IPS-15b (cell line): Measurements from ENCODE around the gene GZMM.

Experiments used
- H3K27me3 ChIP-seq: one replicate; pipeline ENCODE4 v1.6.1; 2013; ENCODE audit warnings: low read length; ENCODE audit not compliant: control insufficient read depth, insufficient read depth
- H3K36me3 ChIP-seq: one replicate; pipeline ENCODE4 v1.6.1; 2013; ENCODE audit warnings: low read length; ENCODE audit not compliant: control insufficient read depth, insufficient read depth
- H3K4me1 ChIP-seq: one replicate; pipeline ENCODE4 v1.6.1; 2013; ENCODE audit warnings: mild to moderate bottlenecking, low read length; ENCODE audit not compliant: control insufficient read depth, insufficient read depth
- H3K4me3 ChIP-seq: one replicate; pipeline ENCODE4 v1.5.1; 2013; ENCODE audit warnings: low read depth, low read length
- H3K9ac ChIP-seq: one replicate; pipeline ENCODE4 v1.6.1; 2013; ENCODE audit warnings: low read depth, mild to moderate bottlenecking, low read length
- H3K9me3 ChIP-seq: one replicate; pipeline ENCODE4 v1.6.1; 2013; ENCODE audit warnings: mild to moderate bottlenecking, low read length; ENCODE audit not compliant: control insufficient read depth, insufficient read depth

The GZMM gene

GRCh38 chr19:576768-577438 is 33.0 kb downstream of the GZMM start:
- no peaks in the 10 kb centered on the region for H3K9me3 ChIP-seq
- H3K9ac ChIP-seq = no peak overlapping the region
- peaks cover 6% of the 10 kb centered on the region for H3K4me1 ChIP-seq
- H3K36me3 ChIP-seq = peaks cover 45% of the 10 kb centered on the region
- no peaks in the 10 kb centered on the region for H3K27me3 ChIP-seq
- H3K4me3 ChIP-seq = no peak overlapping the region

- Histone ChIP-seq H3K36me3 (peaks cover 52% of the 10 kb centered on the region), H3K4me3 (no peak overlapping the region), H3K9ac (no peak overlapping the region), H3K9me3 (no peaks in the 10 kb centered on the region), H3K4me1 (peaks cover 6% of the 10 kb centered on the region), H3K27me3 (no peaks in the 10 kb centered on the region)
Observed at GRCh38 chr19:577439-578392, 33.9 kb downstream of the GZMM start.

GRCh38 chr19:579111-579841 is 35.4 kb downstream of the GZMM start:
- H3K9ac ChIP-seq = no peak overlapping the region
- no peak overlapping the region for H3K4me3 ChIP-seq
- H3K4me1 ChIP-seq = peaks cover 6% of the 10 kb centered on the region
- H3K36me3 ChIP-seq = peaks cover 60% of the 10 kb centered on the region
- H3K27me3 ChIP-seq = no peaks in the 10 kb centered on the region
- H3K9me3 ChIP-seq = no peaks in the 10 kb centered on the region

GRCh38 chr19:579842-580155 is 35.9 kb downstream of the GZMM start:
- Histone ChIP-seq H3K4me3 (no peak overlapping the region), H3K9ac (no peak overlapping the region), H3K9me3 (no peaks in the 10 kb centered on the region), H3K36me3 (peaks cover 60% of the 10 kb centered on the region), H3K4me1 (peaks cover 3% of the 10 kb centered on the region), H3K27me3 (no peaks in the 10 kb centered on the region)

- Histone ChIP-seq H3K4me3 (no peak overlapping the region), H3K4me1 (no peaks in the 10 kb centered on the region), H3K9me3 (no peaks in the 10 kb centered on the region), H3K27me3 (no peaks in the 10 kb centered on the region), H3K9ac (no peak overlapping the region), H3K36me3 (peaks cover 60% of the 10 kb centered on the region)
Observed at GRCh38 chr19:580274-580835, 36.5 kb downstream of the GZMM start.

- H3K36me3 ChIP-seq = peaks cover 56% of the 10 kb centered on the region
- no peaks in the 10 kb centered on the region for H3K4me1 ChIP-seq
- no peak overlapping the region for H3K4me3 ChIP-seq
Observed at GRCh38 chr19:581399-582111, 37.7 kb downstream of the GZMM start.

GRCh38 chr19:582497-583197 is 38.8 kb downstream of the GZMM start:
- Histone ChIP-seq H3K4me3 (no peak overlapping the region), H3K36me3 (peaks cover 51% of the 10 kb centered on the region), H3K27me3 (no peaks in the 10 kb centered on the region), H3K9me3 (no peaks in the 10 kb centered on the region), H3K4me1 (no peaks in the 10 kb centered on the region), H3K9ac (no peak overlapping the region)

More at GRCh38 chr19:581399-582111, 37.7 kb downstream of the GZMM start:
- Histone ChIP-seq H3K9me3 (no peaks in the 10 kb centered on the region), H3K27me3 (no peaks in the 10 kb centered on the region), H3K9ac (no peak overlapping the region)

GRCh38 chr19:583198-583967 is 39.5 kb downstream of the GZMM start:
- H3K27me3 ChIP-seq = peaks cover under 1% of the 10 kb centered on the region
- no peak overlapping the region for H3K4me3 ChIP-seq
- H3K9ac ChIP-seq = no peak overlapping the region
- no peaks in the 10 kb centered on the region for H3K9me3 ChIP-seq
- H3K36me3 ChIP-seq = peaks cover 43% of the 10 kb centered on the region
- no peaks in the 10 kb centered on the region for H3K4me1 ChIP-seq

- no peak overlapping the region for H3K9ac ChIP-seq
- H3K27me3 ChIP-seq = peaks cover 6% of the 10 kb centered on the region
- H3K36me3 ChIP-seq = peaks cover 40% of the 10 kb centered on the region
- no peaks in the 10 kb centered on the region for H3K9me3 ChIP-seq
- H3K4me1 ChIP-seq = no peaks in the 10 kb centered on the region
- no peak overlapping the region for H3K4me3 ChIP-seq
Observed at GRCh38 chr19:583968-584239, 40.1 kb downstream of the GZMM start.

GRCh38 chr19:584240-585001 is 40.6 kb downstream of the GZMM start:
- H3K4me3 ChIP-seq = no peak overlapping the region
- peaks cover 11% of the 10 kb centered on the region for H3K27me3 ChIP-seq
- H3K4me1 ChIP-seq = no peaks in the 10 kb centered on the region
- H3K36me3 ChIP-seq = peaks cover 35% of the 10 kb centered on the region
- no peaks in the 10 kb centered on the region for H3K9me3 ChIP-seq
- no peak overlapping the region for H3K9ac ChIP-seq
